Lower lobe of right lung (tissue), 2 donors: ENCODE results near the gene PKHD1. TPM values are rescaled to one million over a fixed set of nuclear protein-coding genes. Genes with fewer than 3 reads are reported as not detected.
A peak's percentile ranks its signal among the peaks of the same experiment; 100 is the strongest.

ENCODE experiments used
- ATAC-seq, 2 donors: fragments of 200-7000 bp; cut with Tn5 transposase; one replicate each; pipeline ENCODE4 v1.9.1; 2020 to 2022; ENCODE audit warnings: mild to moderate bottlenecking in 2 of 2, moderate library complexity in 2 of 2
- DNase-seq: peaks from one replicate; pipeline ENCODE4 v3.0.0-alpha.2; 2020
- H3K27ac ChIP-seq: fragments of 200-600 bp; one replicate; pipeline ENCODE4 v1.8.0; 2022
- H3K27me3 ChIP-seq: fragments of 200-600 bp; one replicate; pipeline ENCODE4 v1.8.0; 2022; ENCODE audit warnings: low read depth
- H3K36me3 ChIP-seq: fragments of 200-600 bp; one replicate; pipeline ENCODE4 v1.8.0; 2022; ENCODE audit warnings: mild to moderate bottlenecking
- H3K4me1 ChIP-seq: fragments of 200-600 bp; one replicate; pipeline ENCODE4 v1.8.0; 2022
- H3K4me3 ChIP-seq: fragments of 200-600 bp; one replicate; pipeline ENCODE4 v1.8.0; 2022; ENCODE audit warnings: mild to moderate bottlenecking
- H3K9me3 ChIP-seq: fragments of 200-600 bp; one replicate; pipeline ENCODE4 v1.8.0; 2022
- intact Hi-C: fragments of 100-400 bp; cut with DNase I; formaldehyde crosslinking; loops from one replicate; pipeline ENCODE4 v1.11.0; 2022
- total RNA-seq: library from RNA; stranded (reverse); fragmentation: NEBNext Ultra II Directional; extraction: Animal tissue kit (Norgen Biotek cat#: 25700); gene quantifications from one replicate; pipeline ENCODE4 v1.2.1, GENCODE V29; 2021
- TF ChIP-seq, protein P1 (sequence below): fragments of 200-600 bp; IDR thresholded peaks from one replicate; pipeline ENCODE4 v1.8.0; 2022; ENCODE audit warnings: antibody characterized with exemption, mild to moderate bottlenecking
- donor health status: DM: no; HTN: yes; CAD: no; lungs with severe emphysema.

PKHD1 gene
- total RNA-seq, 1 donor from 2014 or later: 0.09 TPM

DNA sequence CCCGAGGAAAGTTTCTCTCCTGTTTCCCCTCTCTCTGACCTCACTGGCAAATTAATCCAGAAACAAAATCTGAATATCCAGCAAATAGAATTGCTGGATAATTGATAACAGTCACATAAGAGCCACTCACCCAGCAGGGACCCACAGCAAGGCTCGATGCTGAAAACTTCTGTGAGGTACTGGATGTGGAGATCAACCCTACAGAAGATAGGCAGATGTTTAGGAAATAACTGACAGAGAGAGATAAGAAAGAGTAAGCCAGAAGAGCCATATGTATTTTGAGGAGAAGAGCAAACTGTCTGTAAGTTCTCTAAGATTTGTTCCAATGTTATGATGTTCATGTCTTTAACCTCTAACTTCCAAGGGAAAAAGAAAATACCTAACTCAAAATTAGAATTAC lies 59.7 kb downstream of the PKHD1 start:
- Histone ChIP-seq H3K4me1 (no peaks in the 10 kb centered on the region), H3K36me3 (no peaks in the 10 kb centered on the region), H3K27me3 (no peaks in the 10 kb centered on the region), H3K9me3 (peaks cover 3% of the 10 kb centered on the region), H3K4me3 (no peak overlapping the region), H3K27ac (no peak overlapping the region)
- intact Hi-C loops: no loop called here
- ATAC-seq (no peak), DNase-seq (no peak)
- TF ChIP-seq, protein P1, sequence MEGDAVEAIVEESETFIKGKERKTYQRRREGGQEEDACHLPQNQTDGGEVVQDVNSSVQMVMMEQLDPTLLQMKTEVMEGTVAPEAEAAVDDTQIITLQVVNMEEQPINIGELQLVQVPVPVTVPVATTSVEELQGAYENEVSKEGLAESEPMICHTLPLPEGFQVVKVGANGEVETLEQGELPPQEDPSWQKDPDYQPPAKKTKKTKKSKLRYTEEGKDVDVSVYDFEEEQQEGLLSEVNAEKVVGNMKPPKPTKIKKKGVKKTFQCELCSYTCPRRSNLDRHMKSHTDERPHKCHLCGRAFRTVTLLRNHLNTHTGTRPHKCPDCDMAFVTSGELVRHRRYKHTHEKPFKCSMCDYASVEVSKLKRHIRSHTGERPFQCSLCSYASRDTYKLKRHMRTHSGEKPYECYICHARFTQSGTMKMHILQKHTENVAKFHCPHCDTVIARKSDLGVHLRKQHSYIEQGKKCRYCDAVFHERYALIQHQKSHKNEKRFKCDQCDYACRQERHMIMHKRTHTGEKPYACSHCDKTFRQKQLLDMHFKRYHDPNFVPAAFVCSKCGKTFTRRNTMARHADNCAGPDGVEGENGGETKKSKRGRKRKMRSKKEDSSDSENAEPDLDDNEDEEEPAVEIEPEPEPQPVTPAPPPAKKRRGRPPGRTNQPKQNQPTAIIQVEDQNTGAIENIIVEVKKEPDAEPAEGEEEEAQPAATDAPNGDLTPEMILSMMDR: no peak

DNA sequence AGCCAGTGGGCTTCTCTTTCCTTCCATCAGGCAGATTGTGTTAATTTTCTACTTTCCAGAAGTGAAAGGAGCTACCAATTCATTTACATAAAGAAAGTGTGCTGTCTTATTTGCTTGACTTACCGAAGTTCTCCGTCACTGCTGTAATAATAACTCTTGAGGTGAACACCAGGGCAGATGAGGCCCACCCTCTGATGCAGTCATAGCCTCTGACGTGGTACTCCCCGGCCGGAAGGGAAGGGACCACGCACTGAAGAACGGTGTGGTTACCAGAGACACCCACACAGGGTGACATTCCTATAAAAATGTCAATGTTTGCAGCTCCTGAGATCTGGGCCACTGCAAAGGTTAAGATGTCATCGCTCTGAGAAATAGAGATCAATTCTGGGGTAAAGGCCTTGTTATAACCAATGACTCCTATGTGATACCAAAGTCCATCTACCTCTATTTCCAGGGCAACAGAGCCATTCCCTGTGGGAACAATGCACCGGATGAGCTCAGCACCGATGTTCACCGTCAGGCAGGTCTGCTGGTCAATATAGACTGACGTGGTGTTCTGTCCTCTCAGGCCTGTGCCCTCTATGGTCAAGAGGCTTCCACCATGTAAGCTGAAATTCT lies 62.9 kb downstream of the PKHD1 start:
- ATAC-seq (no peak), DNase-seq (no peak)
- Histone ChIP-seq H3K27ac (no peak overlapping the region), H3K36me3 (no peaks in the 10 kb centered on the region), H3K9me3 (no peaks in the 10 kb centered on the region), H3K27me3 (no peaks in the 10 kb centered on the region), H3K4me3 (no peak overlapping the region), H3K4me1 (no peaks in the 10 kb centered on the region)
- intact Hi-C loops: no loop called here
- TF ChIP-seq, protein P1: no peak

DNA sequence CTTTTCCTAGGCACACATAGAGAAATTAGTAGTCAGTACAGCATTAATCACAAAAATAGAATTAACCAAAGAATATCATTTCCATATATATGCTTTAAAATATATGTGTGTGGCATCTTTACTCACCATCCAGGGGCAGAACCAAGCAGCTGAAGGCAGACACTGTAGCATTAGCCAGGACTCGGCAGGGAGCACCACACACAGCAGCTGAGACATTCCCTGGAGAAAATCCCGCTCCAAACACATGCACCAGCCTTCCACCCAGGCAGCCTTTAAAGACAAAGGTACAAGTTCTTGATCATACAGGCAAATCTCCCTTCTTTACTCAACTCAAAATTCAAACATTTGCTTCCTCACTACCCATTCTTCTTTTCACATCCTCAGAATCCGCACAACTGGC lies 64.7 kb downstream of the PKHD1 start:
- ATAC-seq (no peak), DNase-seq (no peak)
- Histone ChIP-seq H3K9me3 (no peaks in the 10 kb centered on the region), H3K4me3 (no peak overlapping the region), H3K4me1 (no peaks in the 10 kb centered on the region), H3K27ac (no peak overlapping the region), H3K36me3 (no peaks in the 10 kb centered on the region), H3K27me3 (no peaks in the 10 kb centered on the region)
- TF ChIP-seq, protein P1: no peak
- intact Hi-C loops: no loop called here

DNA sequence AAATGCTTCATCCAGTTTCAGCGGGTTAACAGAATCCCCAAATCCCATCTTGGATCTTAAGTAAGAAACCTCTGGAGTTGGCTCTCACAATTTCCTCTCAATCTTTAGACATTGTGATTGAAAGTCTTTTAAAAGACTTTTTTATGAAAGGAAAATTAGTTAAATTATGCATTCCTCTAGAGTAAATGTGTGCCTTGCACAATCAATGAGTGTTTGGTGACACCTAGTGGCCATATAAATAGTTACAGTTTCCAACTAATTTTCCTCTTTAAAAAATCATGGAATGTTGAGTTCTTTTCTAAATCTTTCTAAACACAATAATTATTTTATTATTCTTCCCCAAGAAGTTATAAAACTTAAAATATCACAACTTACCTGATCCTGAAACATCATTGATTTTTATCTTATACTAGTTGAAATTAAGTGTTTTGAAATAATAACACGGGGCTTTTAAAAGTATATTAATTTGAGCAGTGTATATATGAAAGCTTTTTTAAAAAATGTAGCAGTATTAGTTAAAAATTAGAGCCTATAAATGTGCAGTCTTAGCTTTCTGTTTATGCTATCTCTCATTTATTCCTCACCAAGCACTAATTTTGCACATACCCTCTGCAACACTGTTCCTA lies 66.4 kb downstream of the PKHD1 start:
- H3K27me3 ChIP-seq: no peaks in the 10 kb centered on the region
- TF ChIP-seq, protein P1: peak; percentile 80
- no peak for DNase-seq
- H3K9me3 ChIP-seq: no peaks in the 10 kb centered on the region
- intact Hi-C loops: no loop called here
- H3K36me3 ChIP-seq: no peaks in the 10 kb centered on the region
- H3K4me3 ChIP-seq: no peak overlapping the region
- no peaks in the 10 kb centered on the region for H3K4me1 ChIP-seq
- H3K27ac ChIP-seq: no peak overlapping the region
- no peak for ATAC-seq

DNA sequence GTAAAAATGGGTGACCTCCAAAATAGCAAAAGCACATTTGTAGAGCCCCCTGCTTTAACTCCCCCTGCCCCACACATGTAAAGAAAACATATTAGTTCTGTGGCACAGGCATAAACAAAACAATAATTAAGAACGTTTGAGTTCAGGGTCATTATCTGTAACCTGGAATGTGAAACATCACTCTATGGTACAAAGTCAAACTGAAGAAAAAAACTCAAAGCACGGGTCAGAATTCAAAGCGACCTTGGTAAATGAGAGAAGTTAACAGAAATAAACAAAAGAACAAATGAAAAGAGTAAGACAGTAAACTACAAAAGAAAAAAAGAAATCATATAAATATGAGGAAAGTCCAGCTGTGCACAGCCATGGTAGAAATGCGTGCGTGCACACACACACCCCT lies 67.5 kb downstream of the PKHD1 start:
- Histone ChIP-seq H3K9me3 (no peaks in the 10 kb centered on the region), H3K4me1 (no peaks in the 10 kb centered on the region), H3K27ac (no peak overlapping the region), H3K36me3 (no peaks in the 10 kb centered on the region), H3K27me3 (no peaks in the 10 kb centered on the region), H3K4me3 (no peak overlapping the region)
- intact Hi-C loops: no loop called here
- DNase-seq (no peak), ATAC-seq (no peak)
- TF ChIP-seq, protein P1: no peak
